K562 (cell line): ENCODE results near the gene FUT6. TPM values are rescaled to one million over a fixed set of nuclear protein-coding genes. Genes with fewer than 3 reads are reported as not detected.
A peak's percentile ranks its signal among the peaks of the same experiment; 100 is the strongest.

Experiments used
- ATAC-seq: fragments of 200-7000 bp; cut with Tn5 transposase; 3 replicates; pipeline ENCODE4 v1.9.1; 2020; ENCODE audit warnings: moderate library complexity
- BruUV-seq: library from RNA; stranded (reverse); fragments of 400-500 nt; replicated peaks from 2 replicates; lab custom pipeline; 2021; lab: Mats Ljungman, UMichigan
- CTCF ChIA-PET: fragments of 300-600 bp; formaldehyde crosslinking; extraction: SDS; loops from one replicate; lab custom pipeline; 2021; ENCODE audit warnings: low intra/inter-chr PET ratio; lab: Yijun Ruan, JAX
- POLR2A ChIA-PET: fragments of 300-600, 350-650 bp; sonication (Branson Sonifier 250); formaldehyde crosslinking; extraction: SDS; loops from one replicate; lab custom pipeline; 2021; ENCODE audit warnings: antibody characterized with exemption, inconsistent platforms; lab: Yijun Ruan, JAX
- DNase-seq, 4 experiments: peaks; one replicate each; pipeline versions ENCODE4 v3.0.0 to v3.0.0-alpha.2; 2011 to 2018; ENCODE audit warnings: low spot score in 3 of 4, mixed read lengths in 3 of 4; ENCODE audit errors: extremely low read depth in 1 of 4
- FAIRE-seq: peaks from 2 replicates; lab custom pipeline; 2011; peaks lifted over from hg19 to GRCh38; lab: Jason Lieb, UNC
- H2AFZ ChIP-seq: 2 replicates; pipeline ENCODE4 v1.6.0; 2011; ENCODE audit warnings: low read depth, low read length, control low read depth, inconsistent platforms
- H3K27ac ChIP-seq: fragments of 200-600 bp; 3 replicates; pipeline ENCODE4 v1.8.0; 2011; ENCODE audit warnings: low read depth, mild to moderate bottlenecking, control low read depth, inconsistent platforms, low read length, moderate library complexity, mixed read lengths; ENCODE audit errors: extremely low read depth
- H3K27me3 ChIP-seq, 2 experiments: fragments of 300-600 bp in 1 of 2; 2 replicates in 1 of 2; 3 replicates in 1 of 2; pipeline versions ENCODE4 v1.6.0 to v1.8.0; 2011; ENCODE audit warnings: inconsistent platforms in 2 of 2, low read length in 2 of 2, mild to moderate bottlenecking in 1 of 2, mixed read lengths in 1 of 2, moderate library complexity in 1 of 2; ENCODE audit not compliant: control insufficient read depth in 2 of 2, insufficient read depth in 2 of 2
- H3K36me3 ChIP-seq: fragments of 300-600 bp; 3 replicates; pipeline ENCODE4 v1.8.0; 2011; ENCODE audit warnings: mild to moderate bottlenecking, low read length, inconsistent platforms; ENCODE audit not compliant: control insufficient read depth, insufficient read depth
- H3K4me1 ChIP-seq, 2 experiments: fragments of 200-600 bp in 1 of 2; replicated peaks in 1 of 2; 2 replicates in 1 of 2; 3 replicates in 1 of 2; pipeline versions ENCODE4 v1.5.1 to v1.8.0; 2011; ENCODE audit warnings: inconsistent platforms in 2 of 2, low read length in 2 of 2, mild to moderate bottlenecking in 1 of 2, mixed read lengths in 1 of 2, moderate library complexity in 1 of 2; ENCODE audit not compliant: control insufficient read depth in 2 of 2, insufficient read depth in 2 of 2
- H3K4me2 ChIP-seq: 2 replicates; pipeline ENCODE4 v1.6.1; 2011; ENCODE audit warnings: low read length, control low read depth, inconsistent platforms, mixed read lengths; ENCODE audit not compliant: insufficient read depth
- H3K4me3 ChIP-seq: fragments of 200-600 bp; sonication (generic), shearing (Covaris generic); 2 replicates; pipeline ENCODE4 v1.5.1; 2016; ENCODE audit warnings: control low read depth, inconsistent platforms
- H3K79me2 ChIP-seq: fragments of 200-600 bp; 3 replicates; pipeline ENCODE4 v1.8.0; 2011; ENCODE audit warnings: low read length, inconsistent platforms; ENCODE audit not compliant: control insufficient read depth, insufficient read depth
- H3K9ac ChIP-seq, 2 experiments: 2 replicates each; pipeline versions ENCODE4 v1.6.0 to v1.6.1; 2011; ENCODE audit warnings: low read depth in 2 of 2, low read length in 2 of 2, control low read depth in 1 of 2, inconsistent platforms in 1 of 2, mild to moderate bottlenecking in 1 of 2, mixed read lengths in 1 of 2; ENCODE audit not compliant: insufficient read depth in 1 of 2
- H3K9me1 ChIP-seq: one replicate; pipeline ENCODE4 v1.6.0; 2011; ENCODE audit warnings: inconsistent platforms, mild to moderate bottlenecking, low read length, moderate library complexity; ENCODE audit not compliant: control insufficient read depth, insufficient read depth
- H3K9me3 ChIP-seq: replicated peaks from 2 replicates; pipeline ENCODE4 v1.5.1; 2011; ENCODE audit warnings: low read depth, low read length, inconsistent platforms; ENCODE audit not compliant: control insufficient read depth, insufficient read depth
- H4K20me1 ChIP-seq: replicated peaks from 2 replicates; pipeline ENCODE4 v1.6.1; 2011; ENCODE audit warnings: low read length, inconsistent platforms, mixed read lengths; ENCODE audit not compliant: control insufficient read depth, insufficient read depth
- ADNP ChIP-seq: fragments of 200-800 bp; sonication (Bioruptor generic); IDR thresholded peaks from 2 replicates; pipeline ENCODE4 v1.6.1; 2016; ENCODE audit warnings: missing genetic modification characterization, missing compliant biosample characterization
- BCOR ChIP-seq: fragments of 450-650 bp; IDR thresholded peaks from 2 replicates; pipeline ENCODE4 v1.6.1; 2016
- GATAD2B ChIP-seq: fragments of 450-650 bp; IDR thresholded peaks from 2 replicates; pipeline ENCODE4 v1.6.1; 2017; ENCODE audit warnings: mild to moderate bottlenecking, borderline replicate concordance
- HNRNPH1 ChIP-seq: fragments of 200-400 bp; formaldehyde crosslinking; optimal IDR thresholded peaks from 2 replicates; pipeline ENCODE3; 2017; ENCODE audit warnings: low read depth, mild to moderate bottlenecking, low read length, moderate library complexity
- MXI1 ChIP-seq: IDR thresholded peaks from 2 replicates; pipeline ENCODE4 v1.6.1; 2011; ENCODE audit warnings: low read depth, mild to moderate bottlenecking, improper control_type of control experiment, low read length
- NFE2L1 ChIP-seq: fragments of 450-650 bp; IDR thresholded peaks from 2 replicates; pipeline ENCODE4 v1.6.1; 2016; ENCODE audit warnings: missing genetic modification characterization, low read depth, mild to moderate bottlenecking, missing compliant biosample characterization, moderate library complexity, borderline replicate concordance
- ZBTB7A ChIP-seq: IDR thresholded peaks from 2 replicates; pipeline ENCODE4 v1.6.1; 2011; ENCODE audit warnings: low read depth, mild to moderate bottlenecking, low read length, moderate library complexity, borderline replicate concordance; ENCODE audit not compliant: control insufficient read depth
- ZFX ChIP-seq: sonication (generic); formaldehyde crosslinking; IDR thresholded peaks from 2 replicates; pipeline ENCODE4 v1.8.0; 2022; ENCODE audit warnings: mild to moderate bottlenecking, missing genetic modification reagents, moderate library complexity
- ZKSCAN8 ChIP-seq: fragments of 200-800 bp; sonication (Bioruptor generic); IDR thresholded peaks from 2 replicates; pipeline ENCODE4 v1.6.1; 2016; ENCODE audit warnings: missing genetic modification characterization, missing compliant biosample characterization
- ZNF217 ChIP-seq: sonication (generic); formaldehyde crosslinking; IDR thresholded peaks from 2 replicates; pipeline ENCODE4 v1.8.0; 2022; ENCODE audit warnings: mild to moderate bottlenecking, missing genetic modification reagents
- ZNF444 ChIP-seq: fragments of 250-450 bp; sonication (Bioruptor Pico); IDR thresholded peaks from 2 replicates; pipeline ENCODE4 v1.4.0; 2020; ENCODE audit warnings: mild to moderate bottlenecking, moderate library complexity
- WGBS: fragments of 100-300 bp; shearing (Covaris generic); methylation state at CpG from one replicate; pipeline ENCODE4 v1.1.6; 2016; ENCODE audit warnings: low coverage, mixed read lengths; ENCODE audit not compliant: insufficient coverage; ENCODE audit errors: missing lambda C conversion rate; 5-methylcytosine and 5-hydroxymethylcytosine counted together
- in situ Hi-C: fragments of 300-500 bp; cut with MboI; formaldehyde crosslinking; loops from 4 replicates; pipeline ENCODE4 v1.15.0; 2018; ENCODE audit warnings: inconsistent platforms, mixed read lengths
- intact Hi-C: fragments of 100-400 bp; cut with micrococcal nuclease; formaldehyde crosslinking; loops from 2 replicates; pipeline ENCODE4 v1.14.2; 2022
- polyA plus RNA-seq, 8 experiments: library from polyadenylated mRNA; depleted of rRNA in 4 of 8; stranded (reverse) in 5 of 8; unstranded in 3 of 8; fragments of >200 nt; fragmentation: Nextera tagmentation in 2 of 8; fragmentation: Illumina TruSeq in 1 of 8; extraction: Ambion mirVana in 2 of 8; extraction: Trizol in 1 of 8; gene quantifications; 2 replicates each; pipeline versions ENCODE4 v1.2.1 to v1.2.3, GENCODE V29; 2011 to 2014; ENCODE audit warnings: inconsistent platforms in 1 of 8, missing spikeins in 1 of 8
- total RNA-seq, 7 experiments: library from RNA; depleted of rRNA in 6 of 7; stranded (reverse); fragments of >200 nt in 6 of 7; fragmentation: Illumina TruSeq in 2 of 7; extraction: Trizol in 2 of 7; gene quantifications; 2 replicates each; pipeline versions ENCODE4 v1.2.1 to v1.2.3, GENCODE V29; 2011 to 2021; ENCODE audit warnings: low replicate concordance in 1 of 7
- TF ChIP-seq, protein P1 (sequence below): sonication (generic); formaldehyde crosslinking; IDR thresholded peaks from 2 replicates; pipeline ENCODE4 v1.9.0; 2022; ENCODE audit warnings: mild to moderate bottlenecking, missing genetic modification reagents
- TF ChIP-seq, protein P2 (sequence below), 2 experiments: IDR thresholded peaks in 1 of 2; conservative IDR thresholded peaks in 1 of 2; 2 replicates each; pipeline ENCODE4 v1.6.1; 2016; ENCODE audit warnings: low read depth in 2 of 2, mild to moderate bottlenecking in 1 of 2, missing compliant biosample characterization in 1 of 2, missing genetic modification characterization in 1 of 2, moderate library complexity in 1 of 2
- TF ChIP-seq, protein P3 (sequence below), 3 experiments: IDR thresholded peaks in 2 of 3; conservative IDR thresholded peaks in 1 of 3; 2 replicates each; pipeline ENCODE4 v1.5.1; 2011 to 2012; ENCODE audit warnings: low read length in 3 of 3, mild to moderate bottlenecking in 3 of 3, control low read depth in 2 of 3, improper control_type of control experiment in 1 of 3, inconsistent platforms in 1 of 3, low read depth in 1 of 3, mixed read lengths in 1 of 3, moderate library complexity in 1 of 3; ENCODE audit not compliant: insufficient read depth in 2 of 3

The FUT6 gene
- total and polyA plus RNA-seq, 9 of the 15 experiments (the other 6 are each of a cell fraction or from before 2014, with no cell fraction given), result 0.04 TPM; not detected in 8

DNA sequence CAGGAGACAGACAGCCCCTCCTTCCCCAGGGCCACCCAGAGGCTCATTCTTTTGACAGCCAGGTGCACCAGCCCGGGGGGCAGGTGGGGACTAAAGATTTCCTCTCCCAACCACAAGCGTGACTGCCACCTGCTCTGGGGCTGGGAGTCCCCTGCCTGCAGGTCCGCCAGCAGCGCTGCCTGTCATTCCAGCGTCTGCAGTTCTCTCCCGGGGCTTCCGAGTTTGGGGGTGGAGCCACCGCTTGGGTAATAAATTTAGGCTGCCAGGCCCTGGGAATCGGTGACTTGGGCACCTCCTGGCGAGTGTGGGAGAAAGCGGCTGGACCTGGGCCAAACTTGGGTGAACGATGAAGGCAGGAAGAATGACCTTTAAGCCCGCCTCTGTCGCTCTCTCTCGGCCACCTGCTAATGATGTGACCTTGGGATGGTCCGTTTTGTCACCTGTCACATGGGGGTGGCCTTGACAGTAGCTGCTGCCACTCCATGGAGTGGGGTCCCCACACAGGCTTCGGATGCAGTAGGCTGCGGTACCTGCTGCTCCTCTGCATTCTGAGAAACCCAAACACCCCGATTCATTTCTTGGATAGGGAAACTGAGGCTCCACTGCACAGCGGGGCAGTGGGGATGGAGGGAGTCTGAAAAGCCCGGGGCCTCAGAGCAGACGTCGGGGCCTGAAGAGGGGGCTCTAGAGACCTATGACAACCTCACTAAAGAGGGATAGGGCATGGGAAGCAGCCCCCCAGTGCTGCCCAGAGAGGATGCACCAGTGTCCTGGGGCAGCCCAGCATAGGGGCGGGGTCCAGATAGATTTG lies 12.8 kb downstream of the FUT6 start:
- Histone ChIP-seq H2AFZ (peak overlapping the region; percentile 4; the same call in 1 of the 2 replicates), H3K27ac (no peak overlapping the region; the same call in 2 of the 3 replicates), H3K79me2 (peaks cover 4% of the 10 kb centered on the region; the same call in 1 of the 3 replicates), H3K9me3 (no peaks in the 10 kb centered on the region), H3K36me3 (no peaks in the 10 kb centered on the region), H3K4me2 (peak overlapping the region; percentile 70), H3K4me3 (0 out of 2 replicates have a peak overlapping the region, but pooled peaks have one; percentile 59), H3K4me1 (peaks cover 6 to 75% of the 10 kb centered on the region in 2 experiments; a peak in 4 of 5 replicates), H3K9me1 (peaks cover 3% of the 10 kb centered on the region), H4K20me1 (no peaks in the 10 kb centered on the region; the same call in 1 of the 2 replicates), H3K9ac (peak overlapping the region in 1 of 2 experiments; percentile 93; a peak in 3 of 4 replicates), H3K27me3 (no peaks in the 10 kb centered on the region; a peak in 1 of 5 replicates)
- FAIRE-seq, result no peak
- intact Hi-C loops (no loop called here), in situ Hi-C loops (no loop called here)
- POLR2A ChIA-PET, result interaction anchor here (1.4 kb wide), 1 partner anchor 22 kb away, joined by 4 read pairs; no protein-coding TSS in a partner anchor
- DNase-seq, result peak in 2 of 4 experiments; percentile 33 to 34
- ATAC-seq, result no peak
- BruUV-seq, result no TSS peak
- CTCF ChIA-PET, result interaction anchor here (0.5 kb wide), 1 partner anchor 109 kb away, joined by 3 read pairs; no protein-coding TSS in a partner anchor
- WGBS, result 24% methylated on average over 18 of the region's 24 CpGs
- TF ChIP-seq, protein P1, sequence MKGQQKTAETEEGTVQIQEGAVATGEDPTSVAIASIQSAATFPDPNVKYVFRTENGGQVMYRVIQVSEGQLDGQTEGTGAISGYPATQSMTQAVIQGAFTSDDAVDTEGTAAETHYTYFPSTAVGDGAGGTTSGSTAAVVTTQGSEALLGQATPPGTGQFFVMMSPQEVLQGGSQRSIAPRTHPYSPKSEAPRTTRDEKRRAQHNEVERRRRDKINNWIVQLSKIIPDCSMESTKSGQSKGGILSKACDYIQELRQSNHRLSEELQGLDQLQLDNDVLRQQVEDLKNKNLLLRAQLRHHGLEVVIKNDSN (CRISPR knock-in tag), result peak; percentile 39; the same call in 1 of the 2 replicates
- no peak for TF ChIP-seq GATAD2B
- no peak for TF ChIP-seq ZNF217 (CRISPR knock-in tag)
- peak; percentile 21; the same call in 1 of the 2 replicates for TF ChIP-seq ZFX (CRISPR knock-in tag)
- TF ChIP-seq ADNP (tag), result 0 out of 2 replicates have a peak, but pooled peaks have one; percentile 29
- TF ChIP-seq ZKSCAN8 (CRISPR knock-in tag), result no peak
- TF ChIP-seq, protein P2, sequence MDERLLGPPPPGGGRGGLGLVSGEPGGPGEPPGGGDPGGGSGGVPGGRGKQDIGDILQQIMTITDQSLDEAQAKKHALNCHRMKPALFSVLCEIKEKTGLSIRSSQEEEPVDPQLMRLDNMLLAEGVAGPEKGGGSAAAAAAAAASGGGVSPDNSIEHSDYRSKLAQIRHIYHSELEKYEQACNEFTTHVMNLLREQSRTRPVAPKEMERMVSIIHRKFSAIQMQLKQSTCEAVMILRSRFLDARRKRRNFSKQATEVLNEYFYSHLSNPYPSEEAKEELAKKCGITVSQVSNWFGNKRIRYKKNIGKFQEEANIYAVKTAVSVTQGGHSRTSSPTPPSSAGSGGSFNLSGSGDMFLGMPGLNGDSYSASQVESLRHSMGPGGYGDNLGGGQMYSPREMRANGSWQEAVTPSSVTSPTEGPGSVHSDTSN (CRISPR knock-in tag; IDR thresholded peaks at IDR 0.05; ENCODE audit: low read depth), result no peak
- TF ChIP-seq, protein P2 (tag; conservative IDR thresholded peaks at IDR 0.05; ENCODE audit: low read depth), result peak; percentile 81
- 0 out of 2 replicates have a peak, but pooled peaks have one; percentile 16 for TF ChIP-seq ZBTB7A
- TF ChIP-seq BCOR, result peak; percentile 55; the same call in 1 of the 2 replicates
- no peak for TF ChIP-seq MXI1
- TF ChIP-seq ZNF444, result no peak
- TF ChIP-seq, protein P3, sequence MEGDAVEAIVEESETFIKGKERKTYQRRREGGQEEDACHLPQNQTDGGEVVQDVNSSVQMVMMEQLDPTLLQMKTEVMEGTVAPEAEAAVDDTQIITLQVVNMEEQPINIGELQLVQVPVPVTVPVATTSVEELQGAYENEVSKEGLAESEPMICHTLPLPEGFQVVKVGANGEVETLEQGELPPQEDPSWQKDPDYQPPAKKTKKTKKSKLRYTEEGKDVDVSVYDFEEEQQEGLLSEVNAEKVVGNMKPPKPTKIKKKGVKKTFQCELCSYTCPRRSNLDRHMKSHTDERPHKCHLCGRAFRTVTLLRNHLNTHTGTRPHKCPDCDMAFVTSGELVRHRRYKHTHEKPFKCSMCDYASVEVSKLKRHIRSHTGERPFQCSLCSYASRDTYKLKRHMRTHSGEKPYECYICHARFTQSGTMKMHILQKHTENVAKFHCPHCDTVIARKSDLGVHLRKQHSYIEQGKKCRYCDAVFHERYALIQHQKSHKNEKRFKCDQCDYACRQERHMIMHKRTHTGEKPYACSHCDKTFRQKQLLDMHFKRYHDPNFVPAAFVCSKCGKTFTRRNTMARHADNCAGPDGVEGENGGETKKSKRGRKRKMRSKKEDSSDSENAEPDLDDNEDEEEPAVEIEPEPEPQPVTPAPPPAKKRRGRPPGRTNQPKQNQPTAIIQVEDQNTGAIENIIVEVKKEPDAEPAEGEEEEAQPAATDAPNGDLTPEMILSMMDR (IDR thresholded peaks at IDR 0.05 in 2 of 3, conservative IDR thresholded peaks at IDR 0.05 in 1 of 3; ENCODE audit: insufficient read depth in 2 of 3, low read depth in 1 of 3, low read length in 3 of 3), result peak in 2 of 3 experiments; percentile 11 to 24; a peak in 2 of 6 replicates
- no peak for TF ChIP-seq HNRNPH1
- TF ChIP-seq NFE2L1, result no peak
